ENCODE data around the gene ATP8B4.

DNA sequence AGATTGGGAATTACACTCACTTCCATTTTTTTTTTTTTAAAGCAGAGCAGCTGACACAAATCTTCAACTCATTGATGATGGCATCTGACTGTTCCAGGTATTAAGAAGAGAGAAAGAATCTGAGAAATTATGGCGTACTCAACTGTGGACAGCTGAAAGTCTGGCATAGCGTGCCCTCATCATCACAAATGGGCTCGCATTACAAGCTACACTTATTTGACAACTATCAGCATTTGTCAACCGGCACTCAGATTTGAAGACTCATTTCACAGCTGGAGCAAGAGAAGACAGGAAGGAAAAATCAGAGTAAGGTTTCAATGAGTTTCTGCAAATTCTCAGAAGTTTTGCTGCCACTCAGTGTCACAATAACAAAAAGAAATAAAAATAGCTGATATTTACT lies 235.9 kb downstream of the ATP8B4 start:
- no peak for TF ChIP-seq EZH2 (IDR thresholded peaks at IDR 0.05; ENCODE audit: low read depth, low read length, severe bottlenecking)
- TF ChIP-seq CTCF (IDR thresholded peaks at IDR 0.05; ENCODE audit: control extremely low read depth in 1 of 3, insufficient read depth in 1 of 3, low read depth in 1 of 3, low read length in 3 of 3): no peak
- TF ChIP-seq YY1 (IDR thresholded peaks at IDR 0.05; ENCODE audit: low read depth, low read length): no peak
